ENCODE data around the gene KIF7. TPM values are rescaled to one million over a fixed set of nuclear protein-coding genes. Genes with fewer than 3 reads are reported as not detected.
"Not testable (repeated sequence)": the region's sequence is repeated elsewhere in the genome, so short reads cannot be mapped to it uniquely, and the experiment has no call there.

The KIF7 gene
- total RNA-seq, 1 experiment from 2014 or later = 5.0 TPM

- Histone ChIP-seq H3K27ac (no peak overlapping the region), H3K9me3 (replicated peaks) (no peaks in the 10 kb centered on the region)
Measured at GRCh38 chr15:89627256-89627970, 27.9 kb downstream of the KIF7 start.

GRCh38 chr15:89625716-89626115 is 29.6 kb downstream of the KIF7 start:
- Histone ChIP-seq H3K27ac (no peak overlapping the region), H3K36me3 (peaks cover 97% of the 10 kb centered on the region), H3K27me3 (no peaks in the 10 kb centered on the region), H3K4me1 (no peaks in the 10 kb centered on the region), H3K9me3 (replicated peaks) (no peaks in the 10 kb centered on the region), H3K4me3 (no peak overlapping the region)
- no peak for DNase-seq

More at GRCh38 chr15:89627256-89627970, 27.9 kb downstream of the KIF7 start:
- Histone ChIP-seq H3K36me3 (peaks cover 97% of the 10 kb centered on the region), H3K4me3 (no peak overlapping the region), H3K4me1 (no peaks in the 10 kb centered on the region), H3K27me3 (no peaks in the 10 kb centered on the region)
- DNase-seq = no peak

GRCh38 chr15:89623165-89623564 is 32.1 kb downstream of the KIF7 start:
- Histone ChIP-seq H3K4me1 (no peaks in the 10 kb centered on the region), H3K27ac (no peak overlapping the region), H3K27me3 (no peaks in the 10 kb centered on the region), H3K4me3 (no peak overlapping the region), H3K9me3 (replicated peaks) (no peaks in the 10 kb centered on the region), H3K36me3 (peaks cover 97% of the 10 kb centered on the region)
- no peak for DNase-seq

GRCh38 chr15:89621547-89621946 is 33.7 kb downstream of the KIF7 start:
- no peak for DNase-seq
- no peaks in the 10 kb centered on the region for H3K4me1 ChIP-seq
- no peak overlapping the region for H3K4me3 ChIP-seq
- H3K27ac ChIP-seq = no peak overlapping the region
- H3K36me3 ChIP-seq = peaks cover 90% of the 10 kb centered on the region
- no peaks in the 10 kb centered on the region for H3K27me3 ChIP-seq
- no peaks in the 10 kb centered on the region for H3K9me3 ChIP-seq (replicated peaks)

GRCh38 chr15:89616228-89616627 is 39.0 kb downstream of the KIF7 start:
- no peak overlapping the region for H3K27ac ChIP-seq
- H3K36me3 ChIP-seq = peaks cover 87% of the 10 kb centered on the region
- H3K4me1 ChIP-seq = no peaks in the 10 kb centered on the region

GRCh38 chr15:89615135-89615534 is 40.1 kb downstream of the KIF7 start:
- no peak overlapping the region for H3K27ac ChIP-seq
- no peak for DNase-seq
- peaks cover 12% of the 10 kb centered on the region; the same call in 1 of the 2 replicates for H3K9me3 ChIP-seq (replicated peaks)
- no peaks in the 10 kb centered on the region for H3K27me3 ChIP-seq
- no peak overlapping the region for H3K4me3 ChIP-seq
- no peaks in the 10 kb centered on the region for H3K4me1 ChIP-seq
- peaks cover 88% of the 10 kb centered on the region for H3K36me3 ChIP-seq

More at GRCh38 chr15:89616228-89616627, 39.0 kb downstream of the KIF7 start:
- Histone ChIP-seq H3K4me3 (no peak overlapping the region), H3K27me3 (no peaks in the 10 kb centered on the region), H3K9me3 (replicated peaks) (peaks cover 10% of the 10 kb centered on the region; the same call in 1 of the 2 replicates)
- no peak for DNase-seq

GRCh38 chr15:89614164-89614563 is 41.1 kb downstream of the KIF7 start:
- no peak for DNase-seq
- no peaks in the 10 kb centered on the region for H3K4me1 ChIP-seq
- peaks cover 88% of the 10 kb centered on the region for H3K36me3 ChIP-seq
- H3K9me3 ChIP-seq (replicated peaks) = peaks cover 12% of the 10 kb centered on the region; the same call in 1 of the 2 replicates
- H3K4me3 ChIP-seq = no peak overlapping the region
- H3K27me3 ChIP-seq = no peaks in the 10 kb centered on the region
- H3K27ac ChIP-seq = no peak overlapping the region

GRCh38 chr15:89613031-89613430 is 42.2 kb downstream of the KIF7 start:
- DNase-seq = no peak
- Histone ChIP-seq H3K27me3 (no peaks in the 10 kb centered on the region), H3K4me1 (no peaks in the 10 kb centered on the region), H3K9me3 (replicated peaks) (peaks cover 12% of the 10 kb centered on the region; the same call in 1 of the 2 replicates), H3K4me3 (no peak overlapping the region), H3K27ac (no peak overlapping the region), H3K36me3 (peaks cover 87% of the 10 kb centered on the region)

GRCh38 chr15:89611317-89611716 is 44.0 kb downstream of the KIF7 start:
- H3K27ac ChIP-seq = no peak overlapping the region
- H3K4me1 ChIP-seq = no peaks in the 10 kb centered on the region
- H3K27me3 ChIP-seq = no peaks in the 10 kb centered on the region
- DNase-seq = no peak
- peaks cover 92% of the 10 kb centered on the region for H3K36me3 ChIP-seq
- H3K4me3 ChIP-seq = no peak overlapping the region
- H3K9me3 ChIP-seq (replicated peaks) = peaks cover 12% of the 10 kb centered on the region; the same call in 1 of the 2 replicates

- Histone ChIP-seq H3K36me3 (peaks cover 87% of the 10 kb centered on the region), H3K4me3 (no peak overlapping the region), H3K4me1 (no peaks in the 10 kb centered on the region), H3K9me3 (replicated peaks) (no peaks in the 10 kb centered on the region), H3K27ac (no peak overlapping the region), H3K27me3 (no peaks in the 10 kb centered on the region)
- DNase-seq = no peak
Measured at GRCh38 chr15:89599021-89599420, 56.2 kb downstream of the KIF7 start.

- Histone ChIP-seq H3K4me3 (no peak overlapping the region), H3K27ac (no peak overlapping the region), H3K27me3 (no peaks in the 10 kb centered on the region), H3K36me3 (peaks cover 83% of the 10 kb centered on the region), H3K4me1 (no peaks in the 10 kb centered on the region), H3K9me3 (replicated peaks) (no peaks in the 10 kb centered on the region)
- DNase-seq = no peak
Measured at GRCh38 chr15:89593018-89593417, 62.2 kb downstream of the KIF7 start.

GRCh38 chr15:89591834-89592233 is 63.4 kb downstream of the KIF7 start:
- Histone ChIP-seq H3K36me3 (peaks cover 88% of the 10 kb centered on the region), H3K27me3 (no peaks in the 10 kb centered on the region), H3K4me1 (no peaks in the 10 kb centered on the region), H3K9me3 (replicated peaks) (no peaks in the 10 kb centered on the region), H3K27ac (no peak overlapping the region), H3K4me3 (no peak overlapping the region)
- no peak for DNase-seq

GRCh38 chr15:89587955-89588354 is 67.3 kb downstream of the KIF7 start:
- no peak for DNase-seq
- no peak overlapping the region for H3K27ac ChIP-seq
- H3K36me3 ChIP-seq = peaks cover 92% of the 10 kb centered on the region
- no peak overlapping the region for H3K4me3 ChIP-seq
- H3K27me3 ChIP-seq = no peaks in the 10 kb centered on the region
- no peaks in the 10 kb centered on the region for H3K4me1 ChIP-seq
- H3K9me3 ChIP-seq (replicated peaks) = no peaks in the 10 kb centered on the region

GRCh38 chr15:89586651-89587050 is 68.6 kb downstream of the KIF7 start:
- Histone ChIP-seq H3K36me3 (peaks cover 88% of the 10 kb centered on the region), H3K9me3 (replicated peaks) (no peaks in the 10 kb centered on the region), H3K4me1 (no peaks in the 10 kb centered on the region), H3K4me3 (no peak overlapping the region), H3K27me3 (no peaks in the 10 kb centered on the region), H3K27ac (no peak overlapping the region)
- no peak for DNase-seq

- peaks cover 67% of the 10 kb centered on the region for H3K36me3 ChIP-seq
- H3K27me3 ChIP-seq; H3K4me3 ChIP-seq; H3K27ac ChIP-seq; DNase-seq; H3K4me1 ChIP-seq; H3K9me3 ChIP-seq (replicated peaks): not testable (repeated sequence)
Measured at GRCh38 chr15:89580747-89581146, 74.5 kb downstream of the KIF7 start.

GRCh38 chr15:89578146-89578545 is 77.1 kb downstream of the KIF7 start:
- no peak for DNase-seq
- Histone ChIP-seq H3K4me3 (peak overlapping the region; percentile 20; the same call in 1 of the 2 replicates), H3K36me3 (peaks cover 41% of the 10 kb centered on the region), H3K27me3 (no peaks in the 10 kb centered on the region), H3K27ac (no peak overlapping the region), H3K9me3 (replicated peaks) (no peaks in the 10 kb centered on the region), H3K4me1 (0 out of 2 replicates have a peak, but pooled peaks cover 6% of the 10 kb centered on the region)
